H1 (cell line): ENCODE measurements around the gene SLIT3. TPM values are rescaled to one million over a fixed set of nuclear protein-coding genes. Genes with fewer than 3 reads are reported as not detected.

Experiments used
- CTCF ChIA-PET: fragments of 300-600 bp; sonication (Branson Sonifier 250); formaldehyde crosslinking; loops from one replicate; lab custom pipeline; 2021; ENCODE audit not compliant: partially characterized antibody; lab: Charles Lee
- POLR2A ChIA-PET: fragments of 300-600 bp; sonication (Branson Sonifier 250); formaldehyde crosslinking; loops from one replicate; lab custom pipeline; 2021; ENCODE audit warnings: inconsistent platforms; ENCODE audit not compliant: partially characterized antibody; lab: Charles Lee
- DNase-seq, 2 experiments: peaks; one replicate each; pipeline versions ENCODE4 v3.0.0 to v3.0.0-alpha.2; 2010 to 2022; ENCODE audit warnings: low spot score in 2 of 2, low read depth in 1 of 2, mixed read lengths in 1 of 2
- FAIRE-seq: peaks from 2 replicates; lab custom pipeline; 2011; peaks lifted over from hg19 to GRCh38; lab: Jason Lieb, UNC
- H2AFZ ChIP-seq: 2 replicates; pipeline ENCODE4 v1.8.1; 2012; ENCODE audit warnings: low read length, inconsistent platforms
- H2AK5ac ChIP-seq: 2 replicates; pipeline ENCODE4 v1.6.1; 2013; ENCODE audit warnings: low read depth, low read length
- H2BK120ac ChIP-seq: replicated peaks from 2 replicates; pipeline ENCODE3; 2013; ENCODE audit warnings: low read depth, low read length, inconsistent platforms
- H2BK12ac ChIP-seq: 2 replicates; pipeline ENCODE4 v1.6.1; 2013; ENCODE audit warnings: low read depth, low read length
- H2BK15ac ChIP-seq: 2 replicates; pipeline ENCODE4 v1.6.1; 2013; ENCODE audit warnings: low read length
- H2BK20ac ChIP-seq: 2 replicates; pipeline ENCODE4 v1.6.1; 2013; ENCODE audit warnings: low read length
- H2BK5ac ChIP-seq: 2 replicates; pipeline ENCODE4 v1.6.1; 2013; ENCODE audit warnings: low read depth, low read length
- H3K14ac ChIP-seq: 2 replicates; pipeline ENCODE4 v1.6.1; 2013; ENCODE audit warnings: inconsistent platforms; ENCODE audit not compliant: insufficient read length
- H3K18ac ChIP-seq: 2 replicates; pipeline ENCODE4 v1.6.1; 2013; ENCODE audit warnings: low read length; ENCODE audit errors: extremely low read depth
- H3K23ac ChIP-seq: 2 replicates; pipeline ENCODE4 v1.6.1; 2013; ENCODE audit warnings: inconsistent platforms; ENCODE audit not compliant: insufficient read length
- H3K23me2 ChIP-seq: 2 replicates; pipeline ENCODE4 v1.6.1; 2013; ENCODE audit warnings: low read depth, low read length
- H3K27ac ChIP-seq: 2 replicates; pipeline ENCODE4 v1.6.1; 2011; ENCODE audit warnings: low read depth, low read length, inconsistent platforms
- H3K27me3 ChIP-seq, 4 experiments: replicated peaks in 1 of 4; 1 replicate in 1 of 4; 2 replicates in 3 of 4; pipeline versions ENCODE4 v1.6.1 to v1.8.1; 2011 to 2013; ENCODE audit warnings: low read length in 3 of 4, mild to moderate bottlenecking in 3 of 4, inconsistent platforms in 2 of 4, mixed read lengths in 2 of 4, moderate library complexity in 1 of 4; ENCODE audit not compliant: control insufficient read depth in 3 of 4, insufficient read depth in 3 of 4; ENCODE audit errors: extremely low read depth in 1 of 4
- H3K36me3 ChIP-seq, 4 experiments: 2 replicates each; pipeline versions ENCODE4 v1.6.1 to v1.8.1; 2011 to 2013; ENCODE audit warnings: mild to moderate bottlenecking in 4 of 4, low read length in 3 of 4, moderate library complexity in 2 of 4, control low read depth in 1 of 4, inconsistent platforms in 1 of 4; ENCODE audit not compliant: insufficient read depth in 4 of 4, control insufficient read depth in 2 of 4
- H3K4ac ChIP-seq: replicated peaks from 2 replicates; pipeline ENCODE3; 2013; ENCODE audit warnings: low read length, low read depth, mixed read lengths, inconsistent platforms; ENCODE audit not compliant: insufficient read length
- H3K4me1 ChIP-seq, 4 experiments: replicated peaks in 1 of 4; 1 replicate in 1 of 4; 2 replicates in 3 of 4; pipeline versions ENCODE4 v1.6.1 to v1.8.1; 2011 to 2013; ENCODE audit warnings: low read length in 3 of 4, inconsistent platforms in 2 of 4, mixed read lengths in 1 of 4; ENCODE audit not compliant: insufficient read depth in 4 of 4, control insufficient read depth in 3 of 4
- H3K4me2 ChIP-seq, 2 experiments: 2 replicates each; pipeline versions ENCODE4 v1.6.1 to v1.8.1; 2011 to 2013; ENCODE audit warnings: low read depth in 2 of 2, low read length in 2 of 2, control low read depth in 1 of 2, inconsistent platforms in 1 of 2, mild to moderate bottlenecking in 1 of 2; ENCODE audit not compliant: insufficient read depth in 1 of 2
- H3K4me3 ChIP-seq, 4 experiments: fragments of 200-600, 300-600 bp in 1 of 4; sonication (generic), shearing (Covaris generic), sonication (Bioruptor Twin) in 1 of 4; 2 replicates each; pipeline versions ENCODE4 v1.5.1 to v1.8.1; 2011 to 2016; ENCODE audit warnings: low read length in 4 of 4, low read depth in 3 of 4, control low read depth in 2 of 4, inconsistent platforms in 2 of 4, mild to moderate bottlenecking in 2 of 4, mixed read lengths in 1 of 4, moderate library complexity in 1 of 4; ENCODE audit not compliant: insufficient read depth in 2 of 4; ENCODE audit errors: extremely low read depth in 1 of 4
- H3K56ac ChIP-seq: replicated peaks from 2 replicates; pipeline ENCODE3; 2013; ENCODE audit warnings: low read depth, mild to moderate bottlenecking, mixed read lengths, low read length, inconsistent platforms; ENCODE audit not compliant: insufficient read length
- H3K79me1 ChIP-seq: 2 replicates; pipeline ENCODE4 v1.6.1; 2013; ENCODE audit warnings: low read depth, low read length, control low read depth
- H3K79me2 ChIP-seq, 2 experiments: 2 replicates each; pipeline versions ENCODE4 v1.6.1 to v1.8.1; 2012 to 2013; ENCODE audit warnings: low read length in 2 of 2, mild to moderate bottlenecking in 2 of 2, inconsistent platforms in 1 of 2; ENCODE audit not compliant: insufficient read depth in 2 of 2, control insufficient read depth in 1 of 2
- H3K9ac ChIP-seq, 4 experiments: replicated peaks in 1 of 4; 1 replicate in 1 of 4; 2 replicates in 3 of 4; pipeline versions ENCODE4 v1.6.1 to v1.8.1; 2011 to 2013; ENCODE audit warnings: low read depth in 3 of 4, low read length in 3 of 4, control low read depth in 2 of 4, mild to moderate bottlenecking in 2 of 4, moderate library complexity in 2 of 4, inconsistent platforms in 1 of 4; ENCODE audit errors: extremely low read depth in 1 of 4
- H3K9me3 ChIP-seq, 2 experiments: 2 replicates each; pipeline versions ENCODE4 v1.6.1 to v1.8.1; 2012 to 2013; ENCODE audit warnings: mild to moderate bottlenecking in 2 of 2, moderate library complexity in 2 of 2, control low read depth in 1 of 2, inconsistent platforms in 1 of 2, low read depth in 1 of 2, low read length in 1 of 2, mixed read lengths in 1 of 2; ENCODE audit not compliant: insufficient read depth in 2 of 2
- H4K20me1 ChIP-seq, 2 experiments: replicated peaks in 1 of 2; 2 replicates each; pipeline versions ENCODE3 to v1.8.1; 2011 to 2013; ENCODE audit warnings: inconsistent platforms in 2 of 2, low read length in 2 of 2, mild to moderate bottlenecking in 1 of 2; ENCODE audit not compliant: insufficient read depth in 2 of 2, control insufficient read depth in 1 of 2
- H4K5ac ChIP-seq: 2 replicates; pipeline ENCODE4 v1.6.1; 2013; ENCODE audit warnings: low read length, low read depth, mixed read lengths, inconsistent platforms; ENCODE audit not compliant: insufficient read length
- H4K8ac ChIP-seq: 2 replicates; pipeline ENCODE4 v1.8.0; 2013; ENCODE audit warnings: mild to moderate bottlenecking, moderate library complexity, low read length, inconsistent platforms; ENCODE audit not compliant: insufficient read depth; ENCODE audit errors: extremely low read depth
- H4K91ac ChIP-seq: replicated peaks from 2 replicates; pipeline ENCODE3; 2013; ENCODE audit warnings: low read length, mixed read lengths, inconsistent platforms; ENCODE audit not compliant: insufficient read length
- CTBP2 ChIP-seq: IDR thresholded peaks from 2 replicates; pipeline ENCODE4 v1.7.0; 2011; ENCODE audit warnings: borderline replicate concordance, mild to moderate bottlenecking, moderate library complexity, mixed read lengths, low read length; ENCODE audit not compliant: insufficient read depth, insufficient read length
- SP2 ChIP-seq: IDR thresholded peaks from 2 replicates; pipeline ENCODE4 v1.6.1; 2012; ENCODE audit warnings: mild to moderate bottlenecking, low read length, inconsistent platforms
- WGBS, 2 experiments: shearing (Covaris generic) in 1 of 2; methylation state at CpG; one replicate each; pipeline versions ENCODE4 v1.1.6 to v1.1.7; 2013 to 2015; ENCODE audit warnings: low lambda C conversion rate in 2 of 2, mixed read lengths in 2 of 2, inconsistent platforms in 1 of 2, low coverage in 1 of 2, missing lambda C conversion rate in 1 of 2; ENCODE audit not compliant: insufficient replicate concordance in 2 of 2, insufficient coverage in 1 of 2, insufficient read length in 1 of 2; ENCODE audit errors: extremely low coverage in 1 of 2, missing lambda C conversion rate in 1 of 2; 5-methylcytosine and 5-hydroxymethylcytosine counted together
- polyA plus RNA-seq, 7 experiments: library from polyadenylated mRNA; depleted of rRNA in 3 of 7; stranded (reverse) in 5 of 7; unstranded in 2 of 7; fragments of >200 nt in 5 of 7; fragments of 200-250 nt in 2 of 7; gene quantifications; 1 replicate in 5 of 7; 2 replicates in 1 of 7; 4 replicates in 1 of 7; pipeline versions ENCODE4 v1.2.1 to v1.2.3, GENCODE V29; 2011 to 2013; ENCODE audit warnings: missing spikeins in 2 of 7, mixed read lengths in 2 of 7
- total RNA-seq: library from RNA; stranded (reverse); fragmentation: NEBNext Ultra II Directional; extraction: Animal tissue kit (Norgen Biotek cat#: 25700); gene quantifications from 2 replicates; pipeline ENCODE4 v1.2.1, GENCODE V29; 2021

The SLIT3 gene
- total and polyA plus RNA-seq, 2 of the 8 experiments (the other 6 are each of a cell fraction or from before 2014, with no cell fraction given), result 1.1 to 1.2 TPM

GRCh38 chr5:168721966-168722365, 579.0 kb downstream of the SLIT3 start:
- DNase-seq, result no peak
- no peaks in the 10 kb centered on the region for H3K36me3 ChIP-seq
- H3K14ac ChIP-seq, result no peak overlapping the region
- H2BK12ac ChIP-seq, result no peak overlapping the region
- H3K23me2 ChIP-seq, result no peaks in the 10 kb centered on the region; the same call in 1 of the 2 replicates
- ChIA-PET CTCF (interaction anchor here (0.6 to 2.6 kb wide), 7 partner anchors 10 to 225 kb away, joined by 3 to 9 read pairs (median 3); no protein-coding TSS in a partner anchor), POLR2A (no interaction called here)
- no peak overlapping the region for H3K23ac ChIP-seq
- H4K91ac ChIP-seq, result no peak overlapping the region
- no peak overlapping the region for H3K9ac ChIP-seq
- H2AK5ac ChIP-seq, result no peak overlapping the region
- no peak overlapping the region for H2BK5ac ChIP-seq
- H3K4ac ChIP-seq, result no peak overlapping the region
- H3K18ac ChIP-seq, result no peak overlapping the region
- no peak overlapping the region for H4K5ac ChIP-seq
- H3K9me3 ChIP-seq, result no peaks in the 10 kb centered on the region
- no peak overlapping the region for H2AFZ ChIP-seq
- H4K20me1 ChIP-seq, result no peaks in the 10 kb centered on the region
- H2BK20ac ChIP-seq, result no peak overlapping the region
- H3K56ac ChIP-seq, result no peak overlapping the region
- H3K27ac ChIP-seq, result no peak overlapping the region
- H4K8ac ChIP-seq, result no peak overlapping the region
- peaks cover 0 to 2% (median under 1%) of the 10 kb centered on the region in 4 experiments; a peak in 2 of 7 replicates for H3K4me1 ChIP-seq
- no peak for FAIRE-seq
- no peak overlapping the region for H3K4me3 ChIP-seq
- H3K79me2 ChIP-seq, result no peaks in the 10 kb centered on the region
- H2BK120ac ChIP-seq, result no peak overlapping the region
- WGBS, 2 experiments, result 87% methylated on average over 7 of the region's 7 CpGs; no CpG with 5 or more reads in 1 of the 2 experiments
- TF ChIP-seq SP2, result no peak
- TF ChIP-seq CTBP2, result no peak
- no peaks in the 10 kb centered on the region for H3K27me3 ChIP-seq
- no peaks in the 10 kb centered on the region for H3K79me1 ChIP-seq
- H2BK15ac ChIP-seq, result no peak overlapping the region
- no peak overlapping the region for H3K4me2 ChIP-seq
